Karpas-422 (cell line): ENCODE data around the gene GNG14. TPM values are rescaled to one million over a fixed set of nuclear protein-coding genes. Genes with fewer than 3 reads are reported as not detected.
"Not testable (repeated sequence)": the region's sequence is repeated elsewhere in the genome, so short reads cannot be mapped to it uniquely, and the experiment has no call there.

ENCODE experiments used
- DNase-seq: peaks from one replicate; pipeline ENCODE4 v3.0.0-alpha.2; 2015
- H2AFZ ChIP-seq: fragments of 200-600 bp; sonication (generic); 2 replicates; pipeline ENCODE4 v1.6.1; 2014; ENCODE audit warnings: antibody characterized with exemption, low read length, mixed read lengths
- H3K27ac ChIP-seq: fragments of 200-600 bp; sonication (generic); 2 replicates; pipeline ENCODE4 v1.5.1; 2014; ENCODE audit warnings: mild to moderate bottlenecking, low read length, moderate library complexity
- H3K27me3 ChIP-seq: fragments of 200-600 bp; sonication (generic); 2 replicates; pipeline ENCODE4 v1.6.1; 2014; ENCODE audit warnings: low read length, mixed read lengths
- H3K36me3 ChIP-seq: fragments of 200-600 bp; sonication (generic); 2 replicates; pipeline ENCODE4 v1.6.1; 2014; ENCODE audit warnings: low read length, mixed read lengths; ENCODE audit not compliant: insufficient read depth
- H3K4me1 ChIP-seq: fragments of 200-600 bp; sonication (generic); 2 replicates; pipeline ENCODE4 v1.6.1; 2014; ENCODE audit warnings: mild to moderate bottlenecking, low read length, mixed read lengths
- H3K4me2 ChIP-seq: fragments of 200-600 bp; sonication (generic); 2 replicates; pipeline ENCODE4 v1.6.1; 2014; ENCODE audit warnings: low read length, low read depth, mild to moderate bottlenecking; ENCODE audit not compliant: poor library complexity, severe bottlenecking
- H3K4me3 ChIP-seq: fragments of 200-600 bp; sonication (generic); 2 replicates; pipeline ENCODE4 v1.5.1; 2014; ENCODE audit warnings: mild to moderate bottlenecking, antibody characterized with exemption, low read length, mixed read lengths
- H3K79me2 ChIP-seq: fragments of 200-600 bp; sonication (generic); 2 replicates; pipeline ENCODE4 v1.6.1; 2014; ENCODE audit warnings: mild to moderate bottlenecking, low read length, mixed read lengths
- H3K9ac ChIP-seq: fragments of 200-600 bp; sonication (generic); 2 replicates; pipeline ENCODE4 v1.6.0; 2014; ENCODE audit warnings: low read length
- H3K9me2 ChIP-seq: fragments of 200-600 bp; sonication (generic), shearing (Covaris generic); replicated peaks from 2 replicates; pipeline ENCODE4 v1.6.0; 2014; ENCODE audit warnings: mild to moderate bottlenecking, low read length, moderate library complexity; ENCODE audit not compliant: insufficient read depth
- H3K9me3 ChIP-seq: fragments of 300-700, 200-600 bp; sonication (generic); 2 replicates; pipeline ENCODE4 v1.6.1; 2014; ENCODE audit warnings: low read length, mixed read lengths
- H4K20me1 ChIP-seq: fragments of 200-600 bp; sonication (generic); 2 replicates; pipeline ENCODE4 v1.6.1; 2014; ENCODE audit warnings: mild to moderate bottlenecking, antibody characterized with exemption, low read length, low read depth; ENCODE audit not compliant: insufficient read depth
- total RNA-seq: library from RNA; depleted of rRNA; stranded (reverse); fragments of >200 nt; shearing (Covaris generic); gene quantifications from 2 replicates; pipeline ENCODE4 v1.2.3, GENCODE V29; 2014; ENCODE audit warnings: low replicate concordance

GNG14 gene
- total RNA-seq, 1 experiment from 2014 or later = not detected

GRCh38 chr19:12695514-12695913 lies 7.7 kb downstream of the GNG14 start:
- peak overlapping the region; percentile 73 for H3K4me2 ChIP-seq
- H3K4me1 ChIP-seq = peaks cover 21% of the 10 kb centered on the region
- H3K27ac ChIP-seq = no peak overlapping the region
- no peaks in the 10 kb centered on the region for H3K27me3 ChIP-seq
- H2AFZ ChIP-seq = no peak overlapping the region
- no peak overlapping the region for H3K9ac ChIP-seq
- no peaks in the 10 kb centered on the region for H3K9me2 ChIP-seq
- H4K20me1 ChIP-seq = no peaks in the 10 kb centered on the region
- no peaks in the 10 kb centered on the region for H3K9me3 ChIP-seq
- H3K4me3 ChIP-seq = no peak overlapping the region; the same call in 1 of the 2 replicates
- DNase-seq = no peak
- H3K36me3 ChIP-seq = peaks cover 9% of the 10 kb centered on the region; the same call in 1 of the 2 replicates
- H3K79me2 ChIP-seq = 0 out of 2 replicates have a peak, but pooled peaks cover 2% of the 10 kb centered on the region

DNA sequence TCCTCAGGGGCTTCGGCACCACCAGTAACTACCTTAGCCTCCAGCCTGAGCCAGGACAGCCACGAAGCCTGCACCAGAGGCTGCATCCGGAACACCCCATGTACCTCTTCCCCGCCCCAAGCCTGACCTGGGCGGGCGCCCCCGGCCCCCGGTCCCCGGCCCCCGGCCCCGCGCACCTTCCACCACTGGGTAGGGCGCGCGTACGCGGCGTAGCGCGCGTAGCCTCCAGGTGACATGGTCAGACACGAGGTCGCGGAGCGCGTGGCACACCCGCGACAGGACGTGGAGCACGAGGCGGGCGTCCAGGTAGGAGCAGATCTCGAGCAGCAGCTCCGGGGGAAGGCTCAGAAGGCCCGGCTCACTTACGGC lies 8.2 kb downstream of the GNG14 start:
- H3K4me2 ChIP-seq = peak overlapping the region; percentile 73
- H3K36me3 ChIP-seq = peaks cover 8% of the 10 kb centered on the region
- no peaks in the 10 kb centered on the region for H3K27me3 ChIP-seq
- peaks cover 21% of the 10 kb centered on the region for H3K4me1 ChIP-seq
- peak overlapping the region; percentile 69 for H3K4me3 ChIP-seq
- 0 out of 2 replicates have a peak, but pooled peaks cover 2% of the 10 kb centered on the region for H3K79me2 ChIP-seq
- H3K27ac ChIP-seq = no peak overlapping the region
- no peak for DNase-seq
- H2AFZ ChIP-seq = no peak overlapping the region
- no peaks in the 10 kb centered on the region for H4K20me1 ChIP-seq
- no peaks in the 10 kb centered on the region for H3K9me3 ChIP-seq
- no peaks in the 10 kb centered on the region for H3K9me2 ChIP-seq
- H3K9ac ChIP-seq = peak overlapping the region; percentile 56

- peak within 1 kb of the TSS; percentile 74 for H3K27ac ChIP-seq
- 0 out of 2 replicates have a peak, but pooled peaks cover 4% of the 10 kb centered on the region for H4K20me1 ChIP-seq
- H3K4me1 ChIP-seq = peaks cover 21% of the 10 kb centered on the region
- H3K36me3 ChIP-seq = peaks cover 11% of the 10 kb centered on the region
- no peaks in the 10 kb centered on the region for H3K27me3 ChIP-seq
- no peak within 1 kb of the TSS; the same call in 1 of the 2 replicates for H2AFZ ChIP-seq
- no peaks in the 10 kb centered on the region for H3K9me3 ChIP-seq
- peak within 1 kb of the TSS; percentile 73 for H3K4me2 ChIP-seq
- DNase-seq = peak; percentile 95
- H3K9me2 ChIP-seq = no peaks in the 10 kb centered on the region
- peak within 1 kb of the TSS; percentile 69 for H3K4me3 ChIP-seq
- H3K9ac ChIP-seq = peak within 1 kb of the TSS; percentile 67
- 0 out of 2 replicates have a peak, but pooled peaks cover 2% of the 10 kb centered on the region for H3K79me2 ChIP-seq
Observed at GRCh38 chr19:12696366-12697335, 8.9 kb downstream of the GNG14 start, which contains the start of gene FBXW9. Gene FBXW9, minus strand, starts transcription at chr19:12696631. Its CDS starts 50 bp downstream, at chr19:12696581.

GRCh38 chr19:12697425-12697824 lies 9.6 kb downstream of the GNG14 start:
- H2AFZ ChIP-seq, H3K9me2 ChIP-seq, H3K79me2 ChIP-seq, H3K27me3 ChIP-seq, H3K27ac ChIP-seq, DNase-seq, H4K20me1 ChIP-seq, H3K9me3 ChIP-seq: not testable (repeated sequence)
- Histone ChIP-seq H3K9ac (peak overlapping the region; percentile 67), H3K36me3 (peaks cover 18% of the 10 kb centered on the region), H3K4me3 (peak overlapping the region; percentile 69; the same call in 1 of the 2 replicates), H3K4me2 (peak overlapping the region; percentile 73), H3K4me1 (peaks cover 21% of the 10 kb centered on the region)

DNA sequence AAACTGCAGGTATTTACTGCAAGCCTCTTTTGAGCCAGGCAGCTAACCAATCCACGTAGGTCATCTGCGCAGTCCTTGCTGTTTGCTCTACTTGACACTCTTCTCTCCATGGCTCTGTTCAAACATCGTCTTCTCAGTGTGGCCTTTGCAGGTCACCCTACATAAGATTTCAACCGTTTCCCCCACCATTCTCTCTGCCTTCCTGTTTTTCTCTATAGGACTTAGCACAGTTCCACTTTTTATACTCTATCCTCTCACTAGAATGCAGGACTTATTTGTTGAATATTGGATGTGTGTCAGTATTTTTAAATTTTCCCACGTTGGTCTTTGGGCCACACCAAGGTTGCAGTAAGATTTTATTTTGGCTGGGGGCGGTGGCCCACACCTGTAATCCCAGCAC lies 10.3 kb downstream of the GNG14 start:
- H3K9ac ChIP-seq = no peak overlapping the region
- peak overlapping the region; percentile 69; the same call in 1 of the 2 replicates for H3K4me3 ChIP-seq
- H3K4me1 ChIP-seq = peaks cover 25% of the 10 kb centered on the region
- DNase-seq = no peak
- peak overlapping the region; percentile 1 for H3K4me2 ChIP-seq
- peaks cover 7% of the 10 kb centered on the region; the same call in 1 of the 2 replicates for H3K79me2 ChIP-seq
- H4K20me1 ChIP-seq = peaks cover 13% of the 10 kb centered on the region; the same call in 1 of the 2 replicates
- no peaks in the 10 kb centered on the region for H3K27me3 ChIP-seq
- H2AFZ ChIP-seq = no peak overlapping the region
- peaks cover 23% of the 10 kb centered on the region for H3K36me3 ChIP-seq
- H3K27ac ChIP-seq = no peak overlapping the region
- H3K9me3 ChIP-seq = no peaks in the 10 kb centered on the region
- H3K9me2 ChIP-seq = no peaks in the 10 kb centered on the region

- no peaks in the 10 kb centered on the region for H3K9me2 ChIP-seq
- no peak for DNase-seq
- peaks cover 17% of the 10 kb centered on the region for H4K20me1 ChIP-seq
- no peaks in the 10 kb centered on the region for H3K9me3 ChIP-seq
- no peak overlapping the region for H3K4me3 ChIP-seq
- H3K4me1 ChIP-seq = peaks cover 22% of the 10 kb centered on the region
- H3K27ac ChIP-seq = no peak overlapping the region
- H3K79me2 ChIP-seq = peaks cover 7% of the 10 kb centered on the region; the same call in 1 of the 2 replicates
- peaks cover 23% of the 10 kb centered on the region for H3K36me3 ChIP-seq
- no peak overlapping the region for H2AFZ ChIP-seq
- H3K4me2 ChIP-seq = no peak overlapping the region
- no peaks in the 10 kb centered on the region for H3K27me3 ChIP-seq
- H3K9ac ChIP-seq = no peak overlapping the region
Observed at GRCh38 chr19:12701596-12702282, 13.9 kb downstream of the GNG14 start.

GRCh38 chr19:12703046-12703445 lies 15.2 kb downstream of the GNG14 start:
- Histone ChIP-seq H4K20me1 (peaks cover 17% of the 10 kb centered on the region), H3K27me3 (no peaks in the 10 kb centered on the region), H3K36me3 (peaks cover 23% of the 10 kb centered on the region), H3K27ac (no peak overlapping the region), H3K4me1 (peaks cover 10% of the 10 kb centered on the region), H2AFZ (no peak overlapping the region), H3K9me3 (no peaks in the 10 kb centered on the region), H3K79me2 (peaks cover 7% of the 10 kb centered on the region; the same call in 1 of the 2 replicates), H3K9ac (no peak overlapping the region), H3K9me2 (no peaks in the 10 kb centered on the region), H3K4me3 (no peak overlapping the region), H3K4me2 (no peak overlapping the region)
- peak; percentile 97 for DNase-seq

- H3K4me3 ChIP-seq = no peak overlapping the region
- peaks cover 5% of the 10 kb centered on the region; the same call in 1 of the 2 replicates for H3K79me2 ChIP-seq
- H3K36me3 ChIP-seq = peaks cover 31% of the 10 kb centered on the region
- no peaks in the 10 kb centered on the region for H3K9me2 ChIP-seq
- peaks cover 10% of the 10 kb centered on the region for H3K4me1 ChIP-seq
- no peaks in the 10 kb centered on the region for H3K27me3 ChIP-seq
- H3K9ac ChIP-seq = no peak overlapping the region
- no peaks in the 10 kb centered on the region for H3K9me3 ChIP-seq
- peaks cover 17% of the 10 kb centered on the region for H4K20me1 ChIP-seq
- no peak overlapping the region for H2AFZ ChIP-seq
- H3K27ac ChIP-seq = no peak overlapping the region
- no peak overlapping the region for H3K4me2 ChIP-seq
- no peak for DNase-seq
Observed at GRCh38 chr19:12705169-12705568, 17.4 kb downstream of the GNG14 start.
